Hematopoietic multipotent progenitor cell (in vitro differentiated cells): ENCODE results near the gene ZNF644. TPM values are rescaled to one million over a fixed set of nuclear protein-coding genes. Genes with fewer than 3 reads are reported as not detected.

Experiments used
- DNase-seq, 3 donors: peaks; one replicate each; pipeline ENCODE4 v3.0.0-alpha.2; 2011 to 2015; ENCODE audit warnings: low read depth in 2 of 3, low spot score in 2 of 3
- total RNA-seq: library from RNA; depleted of rRNA; stranded (reverse); fragments of >200 nt; gene quantifications from one replicate; pipeline ENCODE4 v1.2.3, GENCODE V29; 2012

Gene ZNF644
- total RNA-seq, 1 donor, result 38.0 TPM

DNA sequence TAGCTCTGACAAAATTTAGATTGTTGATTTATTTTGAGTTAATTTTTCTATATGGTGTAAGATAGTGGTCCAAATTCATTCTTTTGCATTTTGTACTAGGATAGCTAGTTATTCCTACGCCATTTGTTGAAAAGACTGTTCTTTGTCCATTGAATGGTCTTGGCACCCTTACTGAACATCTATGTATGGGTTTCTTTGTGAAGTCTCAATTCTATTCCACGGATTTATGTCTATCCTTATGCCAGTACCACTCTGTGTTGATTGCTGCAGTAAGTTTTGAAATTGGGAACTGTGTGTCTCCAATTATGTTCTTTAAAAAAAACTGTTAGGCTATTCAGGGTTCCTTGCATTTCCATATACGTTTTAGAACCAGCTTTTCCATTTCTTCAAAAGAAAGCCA, 145.7 kb downstream of the ZNF644 start:
- DNase-seq, result no peak
